Right atrium auricular region (tissue), 2 donors: ENCODE measurements around the gene ZNF335. TPM values are rescaled to one million over a fixed set of nuclear protein-coding genes. Genes with fewer than 3 reads are reported as not detected.
"Not testable (repeated sequence)": the region's sequence is repeated elsewhere in the genome, so short reads cannot be mapped to it uniquely, and the experiment has no call there.

Source experiments
- DNase-seq: peaks from one replicate; pipeline ENCODE4 v3.0.0-alpha.2; 2019; ENCODE audit warnings: low spot score
- H3K27ac ChIP-seq, 2 donors: fragments of 200-600 bp; sonication (generic); 1 replicate in 1 of 2; 2 replicates in 1 of 2; pipeline ENCODE4 v1.5.1; 2016 to 2019
- H3K27me3 ChIP-seq, 2 donors: fragments of 200-600 bp; sonication (generic); one replicate each; pipeline versions ENCODE4 v1.5.1 to v1.6.0; 2017 to 2019
- H3K36me3 ChIP-seq: fragments of 200-600 bp; sonication (generic); one replicate; pipeline ENCODE4 v1.5.1; 2016
- H3K4me1 ChIP-seq, 2 donors: fragments of 200-600 bp; sonication (generic); one replicate each; pipeline versions ENCODE4 v1.5.1 to v1.6.0; 2017 to 2019
- H3K4me3 ChIP-seq, 2 donors: fragments of 200-600 bp; sonication (generic); 1 replicate in 1 of 2; 2 replicates in 1 of 2; pipeline ENCODE4 v1.5.1; 2017 to 2019; ENCODE audit warnings: mild to moderate bottlenecking in 1 of 2, moderate library complexity in 1 of 2
- H3K9me3 ChIP-seq, 2 donors: fragments of 200-600 bp; sonication (generic); one replicate each; pipeline ENCODE4 v1.5.1; 2019
- CTCF ChIP-seq, 2 donors: fragments of 200-600 bp; sonication (generic); IDR thresholded peaks; one replicate each; pipeline ENCODE4 v1.5.1; 2019; ENCODE audit warnings: antibody characterized with exemption in 2 of 2
- total RNA-seq, 2 donors: library from RNA; depleted of rRNA; stranded (reverse); fragments of >200 nt; gene quantifications; one replicate each; pipeline ENCODE4 v1.1.0, GENCODE V29; 2016

Gene ZNF335
- total RNA-seq, 2 donors from 2014 or later = 6.6 to 12.1 TPM

- no peak for TF ChIP-seq CTCF (IDR thresholded peaks at IDR 0.05)
- no peak for DNase-seq
- H3K9me3 ChIP-seq = no peaks in the 10 kb centered on the region
- H3K27ac ChIP-seq = no peak overlapping the region
- no peaks in the 10 kb centered on the region for H3K36me3 ChIP-seq
- no peaks in the 10 kb centered on the region for H3K27me3 ChIP-seq
- H3K4me3 ChIP-seq = no peak overlapping the region
- no peaks in the 10 kb centered on the region for H3K4me1 ChIP-seq
Observed at GRCh38 chr20:45993197-45993951, 21.4 kb upstream of the ZNF335 start.

GRCh38 chr20:45991616-45992015 is 19.6 kb upstream of the ZNF335 start:
- TF ChIP-seq CTCF (IDR thresholded peaks at IDR 0.05) = no peak
- H3K27me3 ChIP-seq = no peaks in the 10 kb centered on the region
- H3K4me3 ChIP-seq = no peak overlapping the region
- DNase-seq = no peak
- no peak overlapping the region for H3K27ac ChIP-seq
- H3K9me3 ChIP-seq = no peaks in the 10 kb centered on the region
- no peaks in the 10 kb centered on the region for H3K36me3 ChIP-seq
- no peaks in the 10 kb centered on the region for H3K4me1 ChIP-seq

GRCh38 chr20:45988830-45989229 is 16.8 kb upstream of the ZNF335 start:
- not testable (repeated sequence) for H3K27me3 ChIP-seq, H3K9me3 ChIP-seq, H3K27ac ChIP-seq, DNase-seq, H3K36me3 ChIP-seq, H3K4me3 ChIP-seq, H3K4me1 ChIP-seq

GRCh38 chr20:45987108-45987780 is 15.2 kb upstream of the ZNF335 start:
- Histone ChIP-seq H3K27ac (no peak overlapping the region), H3K9me3 (no peaks in the 10 kb centered on the region), H3K4me1 (no peaks in the 10 kb centered on the region), H3K36me3 (no peaks in the 10 kb centered on the region), H3K27me3 (no peaks in the 10 kb centered on the region), H3K4me3 (no peak overlapping the region)
- peak; percentile 36 to 78 for TF ChIP-seq CTCF (IDR thresholded peaks at IDR 0.05)
- DNase-seq = no peak

GRCh38 chr20:45985573-45985972 is 13.6 kb upstream of the ZNF335 start:
- Histone ChIP-seq H3K27ac (no peak overlapping the region), H3K36me3 (no peaks in the 10 kb centered on the region), H3K9me3 (no peaks in the 10 kb centered on the region), H3K27me3 (no peaks in the 10 kb centered on the region), H3K4me1 (no peaks in the 10 kb centered on the region), H3K4me3 (no peak overlapping the region)
- no peak for TF ChIP-seq CTCF (IDR thresholded peaks at IDR 0.05)
- DNase-seq = no peak

GRCh38 chr20:45983279-45983743 is 11.3 kb upstream of the ZNF335 start:
- H3K9me3 ChIP-seq = no peaks in the 10 kb centered on the region
- no peaks in the 10 kb centered on the region for H3K4me1 ChIP-seq
- no peaks in the 10 kb centered on the region for H3K36me3 ChIP-seq
- no peak for TF ChIP-seq CTCF (IDR thresholded peaks at IDR 0.05)
- no peak overlapping the region for H3K27ac ChIP-seq
- H3K4me3 ChIP-seq = no peak overlapping the region
- DNase-seq = no peak
- no peaks in the 10 kb centered on the region for H3K27me3 ChIP-seq
